Loucy (cell line): Measurements from ENCODE around the gene CCL20.

Source experiments
- H2AFZ ChIP-seq: fragments of 200-600 bp; sonication (generic); 2 replicates; pipeline ENCODE4 v1.6.0; 2016; ENCODE audit warnings: antibody characterized with exemption, mild to moderate bottlenecking, low read length, moderate library complexity
- H3F3A ChIP-seq: fragments of 200-600 bp; 2 replicates; pipeline ENCODE4 v1.6.0; 2016; ENCODE audit warnings: antibody characterized with exemption, low read depth, mild to moderate bottlenecking
- H3K27me3 ChIP-seq: fragments of 200-600 bp; sonication (generic); 2 replicates; pipeline ENCODE4 v1.6.1; 2014; ENCODE audit warnings: low read length, mild to moderate bottlenecking; ENCODE audit not compliant: insufficient read depth, poor library complexity, severe bottlenecking
- H3K36me3 ChIP-seq: fragments of 200-600 bp; sonication (generic); 2 replicates; pipeline ENCODE4 v1.6.1; 2016; ENCODE audit warnings: low read length; ENCODE audit not compliant: insufficient read depth
- H3K4me1 ChIP-seq: fragments of 200-600 bp; sonication (generic); 2 replicates; pipeline ENCODE4 v1.5.1; 2014; ENCODE audit warnings: low read length, mild to moderate bottlenecking; ENCODE audit not compliant: insufficient read depth, poor library complexity, severe bottlenecking
- H3K4me2 ChIP-seq: fragments of 200-600 bp; sonication (generic); 2 replicates; pipeline ENCODE4 v1.6.0; 2014; ENCODE audit warnings: antibody characterized with exemption, low read length, low read depth, mild to moderate bottlenecking; ENCODE audit not compliant: poor library complexity, severe bottlenecking
- H3K4me3 ChIP-seq: fragments of 200-600 bp; sonication (generic); 2 replicates; pipeline ENCODE4 v1.5.1; 2014; ENCODE audit warnings: low read length, mild to moderate bottlenecking, mixed read lengths; ENCODE audit not compliant: poor library complexity, severe bottlenecking
- H3K79me2 ChIP-seq: fragments of 200-600 bp; sonication (generic); 2 replicates; pipeline ENCODE4 v1.6.1; 2014; ENCODE audit warnings: low read length; ENCODE audit not compliant: insufficient read depth
- H3K9ac ChIP-seq: fragments of 200-600 bp; sonication (generic); 2 replicates; pipeline ENCODE4 v1.6.0; 2014; ENCODE audit warnings: mild to moderate bottlenecking, low read depth, low read length, moderate library complexity; ENCODE audit not compliant: poor library complexity, severe bottlenecking
- H3K9me2 ChIP-seq: fragments of 200-600 bp; sonication (generic); replicated peaks from 2 replicates; pipeline ENCODE4 v1.6.1; 2016; ENCODE audit warnings: low read depth, low read length, mixed read lengths
- H3K9me3 ChIP-seq: fragments of 200-600 bp; sonication (generic); 2 replicates; pipeline ENCODE4 v1.6.1; 2014; ENCODE audit warnings: mild to moderate bottlenecking, antibody characterized with exemption, low read length, low read depth; ENCODE audit not compliant: insufficient read depth
- H4K20me1 ChIP-seq: fragments of 200-600 bp; sonication (generic); 2 replicates; pipeline ENCODE4 v1.6.0; 2014; ENCODE audit warnings: antibody characterized with exemption, low read length, mild to moderate bottlenecking; ENCODE audit not compliant: insufficient read depth, poor library complexity, severe bottlenecking
- CTCF ChIP-seq: fragments of 200-600 bp; sonication (generic); conservative IDR thresholded peaks from 2 replicates; pipeline ENCODE4 v1.5.1; 2014; ENCODE audit warnings: mild to moderate bottlenecking, antibody characterized with exemption, low read length
- EZH2phosphoT487 ChIP-seq: fragments of 200-600 bp; IDR thresholded peaks from 2 replicates; pipeline ENCODE4 v1.6.1; 2018; ENCODE audit warnings: antibody characterized with exemption, mild to moderate bottlenecking, moderate library complexity, borderline replicate concordance

CCL20 gene

GRCh38 chr2:227767830-227768229, 45.8 kb upstream of the CCL20 start:
- TF ChIP-seq EZH2phosphoT487: no peak
- TF ChIP-seq CTCF: no peak
- H3K9ac ChIP-seq: no peak overlapping the region
- no peak overlapping the region for H3K4me2 ChIP-seq
- H3K79me2 ChIP-seq: no peaks in the 10 kb centered on the region
- no peaks in the 10 kb centered on the region for H3K4me1 ChIP-seq
- no peak overlapping the region for H2AFZ ChIP-seq
- no peaks in the 10 kb centered on the region for H4K20me1 ChIP-seq
- H3K27me3 ChIP-seq: no peaks in the 10 kb centered on the region
- H3K4me3 ChIP-seq: no peak overlapping the region
- no peaks in the 10 kb centered on the region for H3K36me3 ChIP-seq
- H3K9me2 ChIP-seq: no peaks in the 10 kb centered on the region
- no peaks in the 10 kb centered on the region for H3F3A ChIP-seq
- H3K9me3 ChIP-seq: no peaks in the 10 kb centered on the region

GRCh38 chr2:227772197-227772661, 41.4 kb upstream of the CCL20 start:
- no peaks in the 10 kb centered on the region for H3F3A ChIP-seq
- H3K9me2 ChIP-seq: no peaks in the 10 kb centered on the region
- H3K4me3 ChIP-seq: no peak overlapping the region
- H3K36me3 ChIP-seq: no peaks in the 10 kb centered on the region
- no peak for TF ChIP-seq EZH2phosphoT487
- TF ChIP-seq CTCF: no peak
- H3K9me3 ChIP-seq: no peaks in the 10 kb centered on the region
- no peaks in the 10 kb centered on the region for H3K79me2 ChIP-seq
- H3K9ac ChIP-seq: no peak overlapping the region
- H3K27me3 ChIP-seq: no peaks in the 10 kb centered on the region
- H3K4me1 ChIP-seq: no peaks in the 10 kb centered on the region
- no peak overlapping the region for H3K4me2 ChIP-seq
- H4K20me1 ChIP-seq: no peaks in the 10 kb centered on the region
- H2AFZ ChIP-seq: no peak overlapping the region

DNA sequence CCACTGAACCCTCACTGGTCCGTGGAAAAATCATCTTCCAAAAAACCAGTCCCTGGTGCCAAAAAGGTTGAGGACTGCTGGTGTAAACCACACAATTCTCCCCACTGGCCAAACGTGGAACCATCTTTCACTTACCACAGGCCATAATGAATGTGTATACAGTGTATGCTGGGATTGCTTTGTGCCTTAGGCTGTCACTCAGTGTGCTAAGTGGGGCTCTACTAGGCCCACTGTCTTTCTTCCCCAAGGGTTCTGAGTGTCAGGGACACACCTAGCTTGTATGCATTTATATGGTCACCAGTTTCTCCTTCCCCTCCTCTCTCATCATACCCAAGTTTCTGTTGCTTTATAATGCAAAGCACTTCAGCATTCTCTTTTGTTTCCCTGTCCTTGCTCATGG, 40.7 kb upstream of the CCL20 start:
- no peaks in the 10 kb centered on the region for H3K4me1 ChIP-seq
- no peaks in the 10 kb centered on the region for H3K79me2 ChIP-seq
- no peaks in the 10 kb centered on the region for H3K9me2 ChIP-seq
- no peaks in the 10 kb centered on the region for H3F3A ChIP-seq
- no peaks in the 10 kb centered on the region for H3K9me3 ChIP-seq
- H3K4me2 ChIP-seq: no peak overlapping the region
- H3K9ac ChIP-seq: no peak overlapping the region
- no peak overlapping the region for H2AFZ ChIP-seq
- H4K20me1 ChIP-seq: no peaks in the 10 kb centered on the region
- H3K27me3 ChIP-seq: no peaks in the 10 kb centered on the region
- no peak overlapping the region for H3K4me3 ChIP-seq
- H3K36me3 ChIP-seq: no peaks in the 10 kb centered on the region
- TF ChIP-seq EZH2phosphoT487: no peak
- TF ChIP-seq CTCF: no peak
